ENCODE measurements around the gene SPEM3. TPM values are rescaled to one million over a fixed set of nuclear protein-coding genes. Genes with fewer than 3 reads are reported as not detected.
A peak's percentile ranks its signal among the peaks of the same experiment; 100 is the strongest.

Gene SPEM3
- total RNA-seq, 1 donor from 2014 or later = not detected

- TF ChIP-seq CTCF (IDR thresholded peaks at IDR 0.05; ENCODE audit: insufficient read depth, low read length, severe bottlenecking) = no peak
- Histone ChIP-seq H3K4me3 (ENCODE audit: low read depth, low read length) (no peak overlapping the region), H3K36me3 (ENCODE audit: control insufficient read depth, insufficient read depth, low read length) (no peaks in the 10 kb centered on the region), H3K27me3 (ENCODE audit: control insufficient read depth, insufficient read depth, low read length) (no peaks in the 10 kb centered on the region)
- DNase-seq (ENCODE audit: low read depth) = no peak
- FAIRE-seq = peak; percentile 18
These were observed 2.3 kb upstream of the SPEM3 start for GRCh38 chr17:7426203-7426863.

GRCh38 chr17:7426896-7427489, 1.7 kb upstream of the SPEM3 start:
- FAIRE-seq (no peak), DNase-seq (ENCODE audit: low read depth) (no peak)
- Histone ChIP-seq H3K4me3 (ENCODE audit: low read depth, low read length) (no peak overlapping the region), H3K27me3 (ENCODE audit: control insufficient read depth, insufficient read depth, low read length) (no peaks in the 10 kb centered on the region), H3K36me3 (ENCODE audit: control insufficient read depth, insufficient read depth, low read length) (no peaks in the 10 kb centered on the region)
- no peak for TF ChIP-seq CTCF (IDR thresholded peaks at IDR 0.05; ENCODE audit: insufficient read depth, low read length, severe bottlenecking)

GRCh38 chr17:7427549-7427948, 1.1 kb upstream of the SPEM3 start:
- Histone ChIP-seq H3K4me3 (ENCODE audit: low read depth, low read length) (no peak overlapping the region), H3K36me3 (ENCODE audit: control insufficient read depth, insufficient read depth, low read length) (no peaks in the 10 kb centered on the region), H3K27me3 (ENCODE audit: control insufficient read depth, insufficient read depth, low read length) (no peaks in the 10 kb centered on the region)
- DNase-seq (ENCODE audit: low read depth) (no peak), FAIRE-seq (no peak)
- TF ChIP-seq CTCF (IDR thresholded peaks at IDR 0.05; ENCODE audit: insufficient read depth, low read length, severe bottlenecking) = no peak

DNA sequence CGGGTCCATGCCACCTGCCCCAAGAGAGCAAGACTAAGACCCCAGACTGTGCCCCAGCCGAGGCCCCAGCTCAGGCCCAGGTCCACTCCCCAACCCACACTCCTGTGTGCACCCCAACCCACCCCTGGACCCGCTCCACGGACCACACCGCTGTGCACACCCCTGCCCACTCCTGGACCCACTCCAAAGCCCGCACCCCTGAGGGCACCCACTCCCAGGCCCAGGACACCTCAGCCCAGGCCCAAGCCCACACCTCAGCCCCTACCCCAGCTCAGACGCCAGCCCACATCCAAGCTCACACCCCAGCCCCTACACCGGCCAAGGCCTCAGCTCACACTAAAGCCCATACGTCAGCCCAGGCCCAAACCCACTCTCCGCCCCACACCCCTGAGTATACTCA, 1.1 kb downstream of the SPEM3 start:
- Histone ChIP-seq H3K4me3 (ENCODE audit: low read depth, low read length) (no peak overlapping the region), H3K27me3 (ENCODE audit: control insufficient read depth, insufficient read depth, low read length) (no peaks in the 10 kb centered on the region), H3K36me3 (ENCODE audit: control insufficient read depth, insufficient read depth, low read length) (no peaks in the 10 kb centered on the region)
- DNase-seq (ENCODE audit: low read depth) (no peak), FAIRE-seq (no peak)
- TF ChIP-seq CTCF (IDR thresholded peaks at IDR 0.05; ENCODE audit: insufficient read depth, low read length, severe bottlenecking) = no peak

DNA sequence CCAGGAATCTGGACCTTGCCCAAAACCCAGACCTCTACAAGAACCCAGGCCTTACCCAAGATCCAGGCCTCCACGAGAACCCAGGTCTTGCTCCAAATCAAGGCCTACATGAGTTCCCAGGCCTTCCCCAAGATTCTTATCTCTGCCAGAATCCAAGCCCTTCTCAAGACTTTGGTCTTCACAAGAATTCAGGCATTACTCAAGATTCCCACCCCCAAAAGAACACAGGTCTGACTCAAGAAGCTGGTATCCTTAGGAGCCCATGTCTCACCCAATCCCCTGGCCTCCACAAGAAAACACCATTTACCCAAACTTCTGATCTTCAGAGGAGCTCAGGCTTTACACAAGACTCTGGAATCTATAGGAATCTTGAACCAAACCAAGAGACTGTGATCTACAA, 2.6 kb downstream of the SPEM3 start:
- FAIRE-seq (no peak), DNase-seq (ENCODE audit: low read depth) (no peak)
- no peaks in the 10 kb centered on the region for H3K36me3 ChIP-seq (ENCODE audit: control insufficient read depth, insufficient read depth, low read length)
- no peak for TF ChIP-seq CTCF (IDR thresholded peaks at IDR 0.05; ENCODE audit: insufficient read depth, low read length, severe bottlenecking)
- H3K27me3 ChIP-seq (ENCODE audit: control insufficient read depth, insufficient read depth, low read length) = no peaks in the 10 kb centered on the region
- H3K4me3 ChIP-seq (ENCODE audit: low read depth, low read length) = no peak overlapping the region

DNA sequence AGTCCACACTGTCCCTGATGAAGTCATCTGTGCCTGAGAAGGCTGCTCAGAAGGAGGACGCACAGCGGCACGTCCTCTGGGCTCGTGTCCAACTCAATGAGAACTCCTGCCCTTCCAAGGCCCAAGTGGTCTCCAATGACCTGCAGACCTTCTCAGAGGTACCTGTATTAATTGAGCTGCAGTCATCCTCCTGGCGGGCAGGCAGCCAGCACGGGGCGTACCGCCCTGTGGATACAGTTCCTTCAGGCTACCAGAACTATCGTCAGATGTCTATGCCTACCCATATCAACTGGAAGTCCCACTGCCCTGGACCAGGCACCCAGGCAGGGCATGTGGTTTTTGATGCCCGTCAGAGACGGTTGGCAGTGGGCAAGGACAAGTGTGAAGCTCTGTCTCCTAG, 3.6 kb downstream of the SPEM3 start:
- Histone ChIP-seq H3K27me3 (ENCODE audit: control insufficient read depth, insufficient read depth, low read length) (no peaks in the 10 kb centered on the region), H3K4me3 (ENCODE audit: low read depth, low read length) (no peak overlapping the region), H3K36me3 (ENCODE audit: control insufficient read depth, insufficient read depth, low read length) (no peaks in the 10 kb centered on the region)
- no peak for TF ChIP-seq CTCF (IDR thresholded peaks at IDR 0.05; ENCODE audit: insufficient read depth, low read length, severe bottlenecking)
- no peak for DNase-seq (ENCODE audit: low read depth)
- no peak for FAIRE-seq

Data from bronchial epithelial cell (primary cell).